HS-27A (cell line): Measurements from ENCODE around the gene DRC7.
"Not testable (repeated sequence)": the region's sequence is repeated elsewhere in the genome, so short reads cannot be mapped to it uniquely, and the experiment has no call there.

Source experiments
- DNase-seq: peaks from one replicate; pipeline ENCODE4 v3.0.0-alpha.2; 2012; ENCODE audit warnings: low read depth, missing footprints

The DRC7 gene

GRCh38 chr16:57711993-57712392, 17.4 kb downstream of the DRC7 start:
- DNase-seq: no peak

DNA sequence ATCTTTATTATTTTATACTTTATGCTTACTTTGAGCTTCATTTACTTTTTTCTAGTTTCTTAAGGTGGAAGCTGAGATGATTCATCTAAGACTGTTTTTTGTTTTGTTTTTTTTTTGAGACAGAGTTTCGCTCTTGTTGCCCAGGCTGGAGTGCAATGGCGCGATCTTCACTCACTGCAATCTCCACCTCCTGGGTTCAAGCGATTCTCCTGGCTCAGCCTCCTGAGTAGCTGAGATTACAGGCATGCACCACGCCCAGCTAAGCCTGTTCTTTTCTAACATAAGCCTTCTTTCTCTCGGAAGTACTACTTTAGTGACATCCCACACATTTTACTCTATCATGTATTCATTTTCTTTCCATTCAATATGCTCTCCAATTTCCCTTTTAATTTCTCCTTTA, 18.0 kb downstream of the DRC7 start:
- not testable (repeated sequence) for DNase-seq

DNA sequence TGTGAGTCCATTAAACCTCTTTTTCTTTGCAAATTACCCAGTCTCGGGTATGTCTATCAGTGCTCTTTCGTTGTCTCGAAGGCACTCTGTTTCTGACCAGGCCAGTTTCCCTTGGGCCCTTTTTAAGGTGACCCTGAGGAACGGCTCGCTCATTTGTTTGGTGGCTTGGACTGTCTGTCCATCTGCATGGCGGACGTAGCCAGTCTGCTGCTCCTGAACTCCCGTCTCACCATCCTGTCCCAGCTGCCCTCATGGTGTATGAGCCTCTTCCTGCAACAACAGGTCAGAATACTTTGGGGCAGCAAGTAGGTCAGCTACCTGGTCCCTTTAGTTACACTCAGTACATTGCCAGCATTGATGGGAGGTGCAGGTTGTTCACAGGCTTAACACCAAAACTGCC, 19.0 kb downstream of the DRC7 start:
- DNase-seq: no peak

- DNase-seq: no peak
Measured at GRCh38 chr16:57714047-57714446, 19.4 kb downstream of the DRC7 start.

DNA sequence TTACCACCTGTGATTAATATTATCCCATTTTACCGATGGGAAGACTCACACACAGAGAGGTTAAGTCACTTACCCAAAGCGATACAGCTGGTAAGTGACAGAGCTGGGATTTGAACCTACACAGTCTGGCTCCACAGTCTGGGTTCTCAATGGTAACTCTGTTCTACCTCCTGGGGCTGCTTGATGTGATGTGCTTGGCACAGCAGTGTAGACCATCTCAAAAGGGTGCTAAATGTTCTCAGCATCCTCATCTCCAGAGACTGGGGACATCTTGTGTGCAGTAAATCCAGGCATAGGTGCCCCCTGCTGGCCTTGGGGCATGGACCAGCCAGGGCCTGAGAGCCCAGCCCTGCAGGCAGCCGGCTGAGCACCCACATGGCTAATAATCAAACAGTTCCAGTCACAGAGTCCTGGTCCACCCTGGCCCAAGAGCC, 25.6 kb downstream of the DRC7 start:
- no peak for DNase-seq

- DNase-seq: no peak
Measured at GRCh38 chr16:57721356-57722209, 27.0 kb downstream of the DRC7 start.

GRCh38 chr16:57722210-57722499, 27.5 kb downstream of the DRC7 start:
- DNase-seq: no peak

GRCh38 chr16:57722651-57723050, 28.0 kb downstream of the DRC7 start:
- no peak for DNase-seq

GRCh38 chr16:57723170-57723569, 28.6 kb downstream of the DRC7 start:
- no peak for DNase-seq

GRCh38 chr16:57724531-57724930, 29.9 kb downstream of the DRC7 start:
- DNase-seq: no peak

GRCh38 chr16:57725151-57725550, 30.5 kb downstream of the DRC7 start:
- no peak for DNase-seq

GRCh38 chr16:57725554-57725953, 30.9 kb downstream of the DRC7 start:
- no peak for DNase-seq

DNA sequence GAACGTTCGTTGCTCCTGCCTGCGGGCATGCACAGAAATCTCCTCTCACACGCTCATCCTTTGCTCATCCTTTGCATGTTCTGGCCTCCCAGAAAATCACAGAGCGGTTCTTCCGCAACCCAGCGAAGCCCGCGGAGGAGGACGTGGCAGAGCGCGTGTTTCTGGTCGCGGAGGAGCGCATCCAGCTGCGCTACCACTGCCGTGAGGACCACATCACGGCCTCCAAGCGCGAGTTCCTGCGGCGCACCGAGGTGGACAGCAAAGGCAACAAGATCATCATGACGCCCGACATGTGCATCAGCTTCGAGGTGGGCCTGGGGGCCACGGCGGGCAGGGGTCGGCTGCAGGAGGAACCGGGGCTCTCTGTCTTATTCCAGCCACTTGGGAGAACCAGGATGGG, 31.4 kb downstream of the DRC7 start:
- DNase-seq: no peak

DNA sequence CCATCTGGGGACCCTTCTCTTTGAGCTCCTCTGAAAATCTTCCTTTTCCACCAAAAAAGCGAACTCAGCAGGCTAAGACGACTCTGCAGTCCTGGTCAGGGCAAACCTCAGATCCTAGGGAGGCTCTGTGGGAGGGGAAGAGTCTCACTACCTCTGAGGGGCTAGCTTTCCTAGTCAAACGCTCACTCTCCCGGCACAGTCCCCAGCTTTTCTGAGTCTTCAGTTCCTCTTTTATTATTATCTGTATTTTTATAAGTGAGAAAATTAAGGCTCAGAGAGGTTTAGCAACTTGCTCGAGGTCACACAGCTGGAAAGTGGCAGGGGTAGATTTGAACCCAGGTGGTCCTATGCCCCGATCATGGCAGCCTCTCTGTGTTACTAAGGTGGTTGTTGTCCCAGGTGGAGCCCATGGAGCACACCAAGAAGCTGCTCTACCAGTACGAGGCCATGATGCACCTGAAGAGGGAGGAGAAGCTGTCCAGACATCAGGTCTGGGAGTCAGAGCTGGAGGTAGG, 31.9 kb downstream of the DRC7 start:
- no peak for DNase-seq

DNA sequence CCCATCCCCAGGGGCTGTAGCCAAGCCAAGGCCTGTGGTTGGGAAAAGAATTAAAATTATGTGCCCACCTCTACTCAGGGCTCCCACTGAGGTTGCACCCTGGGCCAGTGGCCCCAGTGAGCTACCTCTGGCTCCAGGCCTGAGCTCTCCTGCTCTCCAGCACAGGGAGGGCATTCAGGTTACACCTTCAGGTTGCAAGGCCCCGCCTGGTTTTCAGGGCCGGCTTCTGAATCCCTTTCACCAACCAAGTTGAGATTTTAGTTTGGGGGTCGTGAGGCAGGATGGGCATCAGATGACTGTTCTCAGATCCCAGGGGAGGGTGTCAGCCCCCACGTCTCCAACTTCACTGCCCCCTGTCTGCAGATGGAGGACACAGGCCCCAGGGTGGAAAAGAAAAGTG, 33.0 kb downstream of the DRC7 start:
- DNase-seq: no peak

DNA sequence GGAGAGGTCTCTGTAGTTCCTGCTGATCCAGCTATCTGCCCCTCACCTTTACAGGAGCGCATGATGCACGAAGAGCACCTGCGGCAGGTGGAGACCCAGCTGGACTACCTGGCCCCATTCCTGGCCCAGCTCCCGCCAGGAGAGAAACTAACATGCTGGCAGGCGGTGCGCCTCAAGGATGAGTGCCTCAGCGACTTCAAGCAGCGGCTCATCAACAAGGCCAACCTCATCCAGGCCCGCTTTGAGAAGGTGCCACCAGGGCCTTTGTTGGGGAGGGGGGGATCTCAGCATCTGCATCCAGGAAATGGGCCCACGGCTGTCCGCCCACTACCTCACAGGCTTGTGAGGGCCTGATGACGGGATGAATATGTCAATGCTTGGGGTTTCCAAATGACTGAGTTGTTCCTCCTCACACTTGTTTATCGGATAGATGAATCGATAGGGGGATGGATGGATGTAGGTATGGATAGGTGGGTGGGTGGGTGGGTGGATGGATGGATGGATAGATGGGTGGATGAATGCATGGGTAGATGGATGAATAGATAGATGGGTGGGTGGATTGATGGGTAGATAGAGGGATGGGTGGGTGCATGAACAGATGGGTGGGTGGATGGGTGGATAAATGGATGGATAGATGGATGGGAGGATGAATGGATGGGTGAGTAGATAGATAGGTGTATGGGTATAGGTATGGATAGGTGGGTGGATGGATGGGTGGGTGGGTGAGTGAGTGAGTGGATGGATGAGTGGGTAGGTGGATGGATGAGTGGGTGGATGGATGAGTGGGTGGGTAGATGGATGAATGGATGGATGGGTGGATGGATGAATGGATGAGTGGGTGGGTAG, 34.0 kb downstream of the DRC7 start:
- DNase-seq: no peak

GRCh38 chr16:57729182-57729484, 34.5 kb downstream of the DRC7 start:
- DNase-seq: no peak

GRCh38 chr16:57729852-57730251, 35.2 kb downstream of the DRC7 start:
- not testable (repeated sequence) for DNase-seq

GRCh38 chr16:57730771-57731730, 36.4 kb downstream of the DRC7 start:
- DNase-seq: no peak

GRCh38 chr16:57732037-57732436, 37.4 kb downstream of the DRC7 start:
- DNase-seq: no peak

DNA sequence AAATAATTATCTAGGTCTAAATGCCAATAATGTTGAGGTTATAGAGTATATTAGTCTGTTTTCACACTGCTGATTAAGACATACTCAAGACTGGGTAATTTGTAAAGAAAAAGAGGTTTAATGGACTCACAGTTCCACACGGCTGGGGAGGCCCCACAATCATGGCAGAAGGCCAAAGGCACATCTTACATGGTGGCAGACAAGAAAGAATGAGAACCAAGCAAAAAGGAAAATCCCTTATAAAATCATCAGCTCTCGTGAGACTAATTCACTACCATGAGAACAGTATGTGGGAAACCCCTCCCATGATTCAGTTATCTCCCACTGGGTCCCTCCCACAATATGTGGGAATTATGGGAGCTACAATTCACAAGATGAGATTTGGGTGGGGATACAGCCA, 38.1 kb downstream of the DRC7 start:
- no peak for DNase-seq

DNA sequence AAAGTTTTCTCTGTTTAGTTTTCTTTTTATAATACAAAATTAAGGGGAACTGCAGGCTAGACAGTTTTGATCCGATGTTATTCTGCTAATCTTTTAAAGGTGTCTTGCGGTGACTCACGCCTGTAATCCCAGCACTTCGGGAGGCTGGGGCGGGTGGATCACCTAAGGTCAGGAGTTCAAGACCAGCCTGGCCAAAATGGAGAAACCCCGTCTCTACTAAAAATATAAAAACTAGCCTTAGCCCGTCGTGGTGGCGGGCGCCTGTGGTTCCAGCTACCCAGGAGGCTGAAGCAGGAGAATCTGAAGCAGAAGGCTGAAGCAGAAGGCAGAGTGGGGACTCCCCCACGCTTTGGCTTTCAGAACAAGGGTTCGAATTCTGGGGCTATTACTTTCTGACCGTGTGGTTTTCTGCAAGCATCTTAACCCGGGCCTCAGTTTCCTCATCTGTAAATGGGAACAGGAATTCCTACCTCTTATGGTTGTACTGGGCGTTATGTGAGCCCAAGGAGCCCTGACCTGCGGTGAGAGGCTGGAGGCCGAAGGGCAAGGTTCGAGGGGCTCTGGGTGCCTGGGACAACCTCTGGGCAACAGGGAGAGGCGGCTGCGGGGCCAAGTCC, 39.8 kb downstream of the DRC7 start:
- no peak for DNase-seq
